IPS-NIHi7 (cell line): ENCODE results near the gene TCEAL6.
"Not testable (repeated sequence)": the region's sequence is repeated elsewhere in the genome, so short reads cannot be mapped to it uniquely, and the experiment has no call there.

Experiments
- DNase-seq: peaks from one replicate; pipeline ENCODE4 v3.0.0; 2012; ENCODE audit warnings: mixed read lengths; ENCODE audit errors: extremely low spot score

TCEAL6 gene

GRCh38 chrX:102142274-102142673 is at the start of gene TCEAL6:
Gene TCEAL6 (minus strand): TSS chrX:102142481.
- DNase-seq, result not testable (repeated sequence)

- no peak for DNase-seq
These were observed 43.9 kb upstream of the TCEAL6 start for GRCh38 chrX:102185967-102186720.

GRCh38 chrX:102155806-102156179 is 13.5 kb upstream of the TCEAL6 start, which contains the start of gene BEX5:
Gene BEX5 (minus strand): TSS chrX:102155977. CDS start chrX:102154265, 1,712 bp downstream.
- peak; percentile 21 for DNase-seq

- no peak for DNase-seq
These were observed 12.9 kb upstream of the TCEAL6 start for GRCh38 chrX:102154900-102155805.

GRCh38 chrX:102154218-102154860 is 12.1 kb upstream of the TCEAL6 start:
- peak; percentile 19 for DNase-seq

- DNase-seq, result not testable (repeated sequence)
These were observed 650 bp downstream of the TCEAL6 start for GRCh38 chrX:102141631-102142030.

GRCh38 chrX:102140876-102141275 is 1.4 kb downstream of the TCEAL6 start:
- not testable (repeated sequence) for DNase-seq

GRCh38 chrX:102138064-102138463 is 4.2 kb downstream of the TCEAL6 start:
- DNase-seq, result no peak

GRCh38 chrX:102129473-102129872 is 12.8 kb downstream of the TCEAL6 start:
- DNase-seq, result no peak

GRCh38 chrX:102126863-102127262 is 15.4 kb downstream of the TCEAL6 start:
- DNase-seq, result no peak

- not testable (repeated sequence) for DNase-seq
These were observed 16.0 kb downstream of the TCEAL6 start for GRCh38 chrX:102126080-102126818.

- peak; percentile 43 for DNase-seq
These were observed 16.8 kb downstream of the TCEAL6 start, which contains the start of gene TCEAL2 for GRCh38 chrX:102125436-102125835. Gene TCEAL2 (plus strand): TSS chrX:102125679. CDS start chrX:102126831, 1,152 bp downstream.

- not testable (repeated sequence) for DNase-seq
These were observed 17.3 kb downstream of the TCEAL6 start for GRCh38 chrX:102125014-102125413.

- DNase-seq, result no peak
These were observed 26.5 kb downstream of the TCEAL6 start for GRCh38 chrX:102115748-102116147.

- no peak for DNase-seq
These were observed 28.9 kb downstream of the TCEAL6 start for GRCh38 chrX:102113367-102113766.
